Non-pigmented ciliary epithelial cell (primary cell): ENCODE results near the gene PPP1R9A.
"Not testable (repeated sequence)": the region's sequence is repeated elsewhere in the genome, so short reads cannot be mapped to it uniquely, and the experiment has no call there.

Experiments
- DNase-seq: peaks from one replicate; pipeline ENCODE4 v3.0.0-alpha.2; 2010; ENCODE audit warnings: low read depth

PPP1R9A gene

DNA sequence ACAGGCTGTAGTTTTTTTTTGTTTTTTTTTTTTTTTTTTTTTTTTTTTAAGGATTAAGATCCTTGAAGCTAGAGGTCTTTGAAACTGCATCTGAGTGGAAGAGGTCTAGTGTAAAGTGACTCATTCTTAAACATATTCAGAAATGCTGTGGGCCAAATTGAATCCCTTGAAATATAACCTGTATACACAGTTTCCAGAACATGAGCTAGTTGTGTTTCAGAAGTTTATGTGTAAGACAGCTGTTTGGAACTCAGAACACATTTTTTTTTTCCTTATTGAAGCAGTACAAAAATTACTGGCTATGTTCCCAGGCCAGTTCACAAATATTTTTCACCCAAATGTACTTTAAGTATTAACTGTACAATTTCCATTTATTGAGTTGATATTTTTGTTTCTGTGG is 67.9 kb downstream of the PPP1R9A start:
- peak; percentile 26 for DNase-seq

DNA sequence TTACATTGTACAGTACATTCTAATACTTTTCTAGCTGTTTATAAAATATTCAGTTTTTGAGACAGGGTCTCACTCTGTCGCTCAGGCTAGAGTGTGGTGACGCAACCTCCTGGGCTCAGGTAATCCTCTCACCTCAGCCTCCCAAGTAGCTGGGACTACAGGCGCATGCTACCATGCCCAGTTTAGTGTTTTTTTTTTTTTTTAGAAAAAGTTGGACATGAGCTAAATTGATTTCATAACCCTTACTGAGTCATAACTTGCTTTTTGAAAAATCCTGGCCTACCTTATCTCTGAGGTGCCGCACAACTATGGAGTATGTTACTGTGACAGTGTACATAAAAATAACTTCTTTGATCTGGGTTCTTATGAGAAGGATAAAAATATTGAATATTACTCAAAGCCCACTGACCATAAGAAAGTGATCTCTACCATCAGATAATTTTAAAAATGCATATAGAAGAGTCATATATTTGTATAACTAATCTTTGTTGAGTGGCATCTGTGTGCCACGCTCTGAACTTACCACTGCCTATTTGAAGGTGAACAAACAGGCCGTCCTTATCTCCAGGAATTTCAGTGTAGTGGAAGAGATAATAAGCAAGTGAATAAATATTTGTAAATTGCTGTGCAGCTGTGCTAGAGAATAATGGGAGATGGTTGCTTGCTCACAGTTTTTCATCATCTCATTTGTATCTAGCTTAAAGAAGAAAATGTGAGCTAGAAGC is 73.2 kb downstream of the PPP1R9A start:
- no peak for DNase-seq

DNA sequence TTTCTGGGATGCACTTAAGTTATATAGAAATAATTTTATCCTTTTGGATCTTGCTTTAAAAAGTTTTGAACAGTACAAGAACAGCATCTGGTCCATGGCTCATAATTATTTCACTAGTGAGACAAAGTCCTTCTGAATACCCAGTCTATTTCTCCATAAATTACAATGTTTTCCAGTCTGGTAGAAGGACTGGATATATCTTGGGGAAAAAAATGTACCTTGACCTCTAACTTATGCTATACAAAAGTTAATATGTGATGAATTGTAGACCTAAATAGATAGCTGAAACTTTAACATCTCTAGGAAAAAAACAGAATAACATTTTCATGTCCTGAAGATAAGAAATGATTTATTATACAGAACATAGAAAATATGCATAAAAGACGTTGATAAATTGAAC is 88.5 kb downstream of the PPP1R9A start:
- DNase-seq = no peak

DNA sequence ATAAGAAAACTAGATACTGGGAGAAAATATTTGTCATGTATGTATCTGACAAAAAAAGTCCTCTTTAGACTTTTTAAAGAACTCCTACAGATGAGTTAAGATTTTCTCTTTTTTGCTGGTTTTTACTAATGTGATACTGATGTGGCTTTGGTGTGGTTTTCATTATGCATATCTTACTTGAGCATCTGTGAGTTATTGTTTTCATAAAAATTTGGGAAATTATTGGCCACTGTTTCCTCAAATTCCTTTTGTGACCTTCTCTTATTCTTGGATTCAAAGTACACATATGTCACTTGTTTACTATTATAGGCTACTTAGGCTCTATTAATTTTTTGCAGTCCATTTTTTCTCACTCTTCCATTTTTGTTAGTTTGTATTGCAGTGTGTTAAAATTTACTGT is 89.0 kb downstream of the PPP1R9A start:
- DNase-seq = no peak

DNA sequence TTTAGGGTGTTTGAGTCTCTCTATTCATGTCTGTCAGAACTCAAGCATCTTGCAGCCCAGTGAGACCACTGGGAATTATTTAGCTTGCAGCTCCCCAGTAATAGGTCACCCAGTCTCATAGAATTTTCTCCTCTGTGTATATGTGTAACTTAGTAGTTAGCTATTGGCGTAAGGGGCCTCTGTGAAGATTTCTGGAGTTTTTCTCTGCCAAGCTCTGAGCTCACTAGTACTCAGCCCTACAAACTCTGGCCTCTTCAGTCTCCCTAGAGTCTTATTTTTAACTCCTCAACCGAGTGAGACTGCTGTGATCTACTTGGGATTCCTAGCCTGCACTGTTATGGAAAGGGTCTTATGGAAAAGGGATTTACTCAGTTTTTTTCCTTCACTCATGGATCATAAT is 90.2 kb downstream of the PPP1R9A start:
- DNase-seq = no peak

DNA sequence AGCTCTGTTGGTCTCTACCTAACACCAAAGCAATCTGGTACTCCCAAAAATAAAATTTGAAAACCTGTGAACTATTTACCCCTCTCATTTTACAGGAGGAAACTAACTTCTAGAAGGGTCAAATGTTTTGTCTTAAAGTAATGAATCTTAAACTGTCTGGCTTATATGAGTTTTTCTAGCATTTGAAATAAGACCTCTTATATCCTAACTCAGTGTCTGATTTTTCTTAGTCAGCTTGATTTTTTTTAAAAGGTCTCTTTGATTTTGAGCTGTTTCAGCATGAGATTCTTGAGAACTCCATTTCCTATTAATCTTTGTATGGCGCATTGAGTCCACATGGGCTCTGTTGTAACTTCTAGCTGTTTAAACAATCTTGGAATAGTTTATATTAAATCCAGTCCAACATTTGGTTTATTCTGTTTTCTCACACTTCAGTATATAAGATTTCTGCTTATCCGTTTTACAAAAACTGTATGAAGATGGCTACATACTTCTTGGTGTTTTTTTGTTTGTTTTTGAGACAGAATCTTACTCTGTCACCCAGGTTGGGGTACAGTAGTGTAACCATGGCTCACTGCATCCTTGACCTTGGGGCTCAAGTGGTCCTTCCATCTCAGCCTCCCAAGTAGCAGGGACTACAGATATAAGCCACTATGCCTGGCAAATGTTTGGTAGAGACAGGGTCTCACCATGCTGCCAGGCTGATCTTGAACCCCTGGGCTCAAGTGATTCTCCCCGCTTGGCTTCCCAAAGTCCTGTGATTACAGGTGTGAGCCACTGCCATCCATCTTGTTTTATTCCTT is 91.1 kb downstream of the PPP1R9A start:
- no peak for DNase-seq

DNA sequence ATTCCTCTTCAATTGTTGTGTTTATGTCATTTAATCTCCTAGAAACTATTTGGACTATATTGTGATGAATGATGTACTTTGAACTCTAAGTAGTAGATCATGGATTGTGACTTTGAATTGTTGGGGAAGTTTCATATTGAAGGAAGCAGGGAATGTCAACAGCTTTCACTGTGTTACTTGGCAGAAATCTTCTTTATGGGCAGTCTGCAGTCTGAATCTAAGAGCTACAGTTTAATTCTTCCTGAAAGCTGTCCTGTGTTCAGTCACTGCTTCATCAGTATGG is 91.6 kb downstream of the PPP1R9A start:
- DNase-seq = no peak

DNA sequence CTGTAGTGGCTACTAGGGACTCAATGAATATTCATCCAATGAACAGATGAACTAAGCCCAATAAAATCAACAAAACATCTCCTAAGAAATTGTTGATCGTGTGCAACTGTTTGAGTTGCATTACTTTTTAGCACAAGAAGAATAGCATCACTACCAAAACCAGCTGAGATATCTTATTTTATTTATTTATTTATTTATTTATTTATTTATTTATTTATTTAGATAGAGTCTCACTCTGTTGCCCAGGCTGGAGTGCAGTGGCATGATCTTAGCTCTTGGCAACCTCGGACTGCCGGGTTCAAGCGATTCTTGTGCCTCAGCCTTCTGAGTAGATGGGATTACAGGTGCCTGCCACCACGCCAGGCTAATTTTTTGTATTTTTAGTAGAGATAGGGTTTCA is 92.2 kb downstream of the PPP1R9A start:
- not testable (repeated sequence) for DNase-seq

DNA sequence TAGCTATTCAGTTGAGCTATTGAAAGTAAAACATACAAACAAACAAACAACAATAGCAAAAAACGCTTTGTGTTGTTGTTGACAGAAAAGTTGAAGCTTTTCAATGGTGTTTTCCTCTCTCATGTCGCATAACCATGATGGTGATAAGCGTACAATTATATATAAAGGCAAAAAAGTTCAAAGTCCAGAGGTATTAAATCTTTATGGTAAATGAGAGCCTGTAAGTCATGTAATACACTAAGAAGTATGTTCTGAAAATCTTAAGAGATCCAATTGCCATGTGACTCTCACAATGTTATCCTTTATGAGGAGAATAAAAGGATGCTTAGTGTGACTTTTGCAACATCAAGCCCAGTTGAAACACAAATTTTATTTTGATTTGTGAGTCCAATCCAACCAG is 93.9 kb downstream of the PPP1R9A start:
- no peak for DNase-seq

DNA sequence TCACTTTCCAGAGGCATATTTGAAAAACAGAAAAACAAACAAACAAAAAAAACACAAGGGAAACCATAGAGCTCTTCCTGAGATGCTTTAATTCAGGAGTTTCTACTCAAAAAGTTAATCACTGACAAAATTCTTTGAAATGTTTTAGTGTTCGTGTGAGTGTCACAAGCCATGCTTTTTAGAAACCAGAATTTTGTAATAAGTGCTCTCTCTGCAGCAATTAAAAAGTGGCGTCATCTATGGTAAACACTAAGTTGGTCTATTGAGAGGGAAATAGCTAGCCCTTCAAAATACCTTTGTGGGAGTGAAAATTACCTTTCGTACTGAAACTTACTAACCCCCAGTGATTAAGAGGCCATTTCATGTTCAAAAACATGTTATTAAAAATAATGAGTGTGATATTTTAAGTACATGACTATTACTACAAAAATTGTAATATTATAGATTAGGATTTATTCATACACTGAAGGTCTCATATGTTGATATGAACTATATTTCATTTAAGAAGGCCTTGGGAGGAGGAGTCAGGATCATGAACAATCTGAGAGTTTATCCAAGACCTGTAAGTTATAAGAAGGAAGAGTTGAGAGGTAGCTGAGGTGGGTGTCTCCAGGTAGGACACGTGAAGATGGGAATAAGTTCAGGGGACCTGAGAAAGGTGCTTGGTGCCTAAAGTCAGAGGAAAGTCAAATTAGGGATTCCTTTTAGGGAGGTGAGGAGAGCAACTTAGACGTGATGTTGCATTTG is 94.6 kb downstream of the PPP1R9A start:
- DNase-seq = no peak

DNA sequence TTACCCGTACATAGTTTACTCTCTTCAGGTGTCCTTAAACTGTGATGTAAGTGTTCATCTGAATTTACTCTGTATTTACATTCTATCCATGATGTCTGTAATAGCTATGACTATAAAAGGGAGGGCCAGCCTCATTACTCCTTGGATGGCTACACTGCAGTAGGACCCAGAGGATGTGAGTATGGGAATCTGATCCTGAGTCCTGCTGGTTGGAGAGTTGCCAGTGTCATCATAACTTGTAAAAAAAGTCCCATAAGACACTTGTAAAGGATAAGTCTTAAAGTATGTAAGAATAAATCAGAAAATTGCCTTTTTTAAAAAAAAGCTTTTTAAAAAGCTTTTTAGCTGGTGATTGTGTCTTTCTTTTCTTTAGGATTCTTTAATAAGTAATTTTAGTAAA is 95.4 kb downstream of the PPP1R9A start:
- DNase-seq = no peak

DNA sequence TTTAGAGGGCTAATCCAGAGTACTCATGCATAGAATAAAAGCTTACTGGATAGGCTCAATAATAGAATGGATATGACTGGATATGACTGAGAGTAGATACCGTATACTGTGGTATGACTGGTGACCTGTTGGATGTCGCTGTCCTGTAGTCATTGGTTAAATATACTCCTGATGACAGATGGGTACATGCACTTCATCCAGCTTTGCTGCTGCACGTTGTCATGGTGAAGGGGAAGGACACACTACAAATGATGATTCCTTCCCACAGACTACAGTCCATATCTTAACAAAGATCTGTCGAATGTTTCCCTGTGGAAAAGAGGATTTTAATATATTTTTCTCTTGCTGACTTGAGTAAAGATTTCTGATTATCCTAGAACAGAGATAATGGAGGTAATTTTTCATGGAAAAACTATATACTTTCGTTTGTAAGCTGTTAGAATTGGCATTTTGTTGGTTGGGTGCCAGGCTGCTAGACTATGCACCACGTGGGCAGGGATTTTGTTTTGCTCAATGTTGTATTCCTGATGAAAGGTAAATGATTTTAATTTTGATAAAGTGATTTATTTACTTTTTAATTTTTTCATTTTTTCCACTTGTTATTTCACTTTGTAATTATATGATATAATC is 97.3 kb downstream of the PPP1R9A start:
- no peak for DNase-seq

DNA sequence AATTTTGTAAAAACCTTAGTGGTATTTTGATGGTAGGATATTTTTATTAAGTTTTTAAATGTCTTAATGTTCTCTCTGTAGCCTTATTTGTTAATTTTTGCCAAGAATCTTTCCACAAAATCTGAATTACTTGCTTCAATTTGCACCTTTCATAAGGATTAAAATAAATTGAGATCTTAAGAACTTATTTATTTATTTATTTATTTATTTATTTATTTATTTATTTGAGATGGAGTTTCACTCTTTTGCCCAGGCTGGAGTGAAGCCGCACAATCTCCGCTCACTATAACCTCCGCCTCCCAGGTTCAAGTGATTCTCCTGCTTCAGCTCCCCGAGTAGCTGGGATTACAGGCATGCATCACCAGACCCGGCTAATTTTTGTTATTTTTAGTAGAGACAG is 98.6 kb downstream of the PPP1R9A start:
- no peak for DNase-seq

DNA sequence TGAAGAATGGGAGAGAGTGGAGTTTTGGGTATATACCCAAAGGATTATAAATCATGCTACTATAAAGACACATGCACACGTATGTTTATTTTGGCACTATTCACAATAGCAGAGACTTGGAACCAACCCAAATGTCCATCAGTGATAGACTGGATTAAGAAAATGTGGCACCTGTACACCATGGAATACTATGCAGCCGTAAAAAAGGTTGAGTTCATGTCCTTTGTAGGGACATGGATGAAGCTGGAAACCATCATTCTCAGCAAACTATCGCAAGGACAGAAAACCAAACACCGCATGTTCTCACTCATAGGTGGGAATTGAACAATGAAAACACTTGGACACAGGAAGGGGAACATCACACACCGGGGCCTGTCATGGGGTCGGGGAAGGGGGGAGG is 101.4 kb downstream of the PPP1R9A start:
- not testable (repeated sequence) for DNase-seq

DNA sequence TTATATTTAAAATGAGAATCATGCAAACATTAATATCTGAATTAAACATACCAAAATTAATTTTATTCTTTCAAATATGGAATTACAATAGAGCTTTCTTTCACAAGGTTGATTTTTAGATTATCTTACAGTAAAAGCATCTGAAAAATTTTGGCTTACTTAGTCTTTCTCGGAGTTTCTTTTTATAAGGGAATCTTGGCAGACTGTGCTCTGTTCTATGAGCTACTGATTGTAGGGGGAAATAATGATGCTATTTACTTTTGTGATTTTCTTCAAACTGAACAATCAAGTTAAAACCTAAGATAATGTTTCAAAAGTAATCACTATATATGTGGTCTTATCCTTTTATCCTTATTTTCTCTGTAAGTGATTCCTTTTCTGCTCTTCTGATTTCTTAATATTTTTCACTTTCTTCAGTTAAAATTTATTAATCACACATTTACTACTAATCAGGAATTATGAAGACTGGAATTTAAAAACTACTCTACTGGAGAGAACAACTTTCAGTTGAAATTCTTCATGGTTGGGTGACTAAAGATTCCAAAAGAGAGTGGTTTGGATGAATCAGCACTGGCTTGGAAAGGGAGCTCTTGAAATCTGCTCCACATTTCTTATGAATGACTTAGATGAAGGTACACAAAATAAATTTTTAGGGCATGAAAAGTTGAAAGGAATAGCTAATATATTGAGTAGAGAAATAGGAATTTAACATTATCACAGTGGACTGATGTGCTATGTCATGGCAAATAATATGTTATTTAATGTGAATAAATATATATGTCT is 103.9 kb downstream of the PPP1R9A start:
- peak; percentile 50 for DNase-seq

DNA sequence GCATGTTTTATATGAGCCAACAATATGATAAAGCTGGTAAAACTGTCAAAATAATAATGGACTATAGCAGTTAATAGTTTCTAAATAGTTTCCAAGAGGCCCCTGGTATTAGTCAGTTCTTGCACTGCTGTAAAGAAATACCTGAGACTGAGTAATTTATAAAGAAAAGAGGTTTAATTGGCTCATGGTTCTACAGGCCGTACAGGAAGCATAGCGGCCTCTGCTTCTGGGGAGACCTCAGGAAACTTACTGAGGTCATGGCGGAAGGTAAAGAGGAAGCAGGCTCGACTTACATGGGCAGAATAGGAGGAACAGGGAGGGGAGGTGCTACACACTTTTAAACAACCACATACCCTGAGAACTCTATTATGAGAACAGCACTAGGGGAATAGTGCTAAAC is 104.6 kb downstream of the PPP1R9A start:
- no peak for DNase-seq

DNA sequence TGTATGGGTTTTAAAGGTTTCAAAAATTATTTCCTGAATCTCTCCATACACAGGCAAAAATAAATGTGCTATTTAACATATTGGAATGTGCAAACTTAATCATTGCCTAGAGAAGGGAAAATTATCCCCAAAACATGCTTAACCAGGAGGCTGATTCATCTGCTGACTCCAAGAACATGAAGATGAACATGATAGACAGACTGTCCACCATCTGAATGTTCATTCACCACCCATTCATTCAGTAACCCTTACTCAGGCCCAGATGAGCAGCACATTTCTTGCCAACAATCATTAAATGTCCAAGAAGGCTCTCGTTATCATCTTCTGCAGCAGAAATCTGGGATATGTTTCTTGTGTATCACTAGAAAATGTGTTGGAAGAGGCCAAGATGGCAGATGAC is 110.6 kb downstream of the PPP1R9A start:
- DNase-seq = no peak

DNA sequence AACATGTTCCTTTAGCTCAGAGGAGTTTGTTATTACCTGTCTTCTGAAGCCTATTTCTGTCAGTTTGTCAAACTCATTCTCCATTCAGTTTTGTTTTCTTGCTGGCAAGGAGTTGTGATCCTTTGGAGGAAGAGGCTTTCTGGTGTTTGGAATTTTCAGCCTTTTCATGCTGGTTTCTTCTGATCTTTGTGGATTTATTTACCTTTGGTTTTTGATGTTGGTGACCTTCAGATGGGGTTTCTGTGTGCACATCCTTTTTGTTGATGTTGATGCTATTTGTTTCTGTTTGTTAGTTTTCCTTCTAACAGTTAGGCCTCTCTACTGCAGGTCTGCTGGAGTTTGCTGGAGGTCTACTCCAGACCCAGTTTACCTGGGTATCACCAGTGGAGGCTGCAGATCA is 118.6 kb downstream of the PPP1R9A start:
- DNase-seq = no peak

DNA sequence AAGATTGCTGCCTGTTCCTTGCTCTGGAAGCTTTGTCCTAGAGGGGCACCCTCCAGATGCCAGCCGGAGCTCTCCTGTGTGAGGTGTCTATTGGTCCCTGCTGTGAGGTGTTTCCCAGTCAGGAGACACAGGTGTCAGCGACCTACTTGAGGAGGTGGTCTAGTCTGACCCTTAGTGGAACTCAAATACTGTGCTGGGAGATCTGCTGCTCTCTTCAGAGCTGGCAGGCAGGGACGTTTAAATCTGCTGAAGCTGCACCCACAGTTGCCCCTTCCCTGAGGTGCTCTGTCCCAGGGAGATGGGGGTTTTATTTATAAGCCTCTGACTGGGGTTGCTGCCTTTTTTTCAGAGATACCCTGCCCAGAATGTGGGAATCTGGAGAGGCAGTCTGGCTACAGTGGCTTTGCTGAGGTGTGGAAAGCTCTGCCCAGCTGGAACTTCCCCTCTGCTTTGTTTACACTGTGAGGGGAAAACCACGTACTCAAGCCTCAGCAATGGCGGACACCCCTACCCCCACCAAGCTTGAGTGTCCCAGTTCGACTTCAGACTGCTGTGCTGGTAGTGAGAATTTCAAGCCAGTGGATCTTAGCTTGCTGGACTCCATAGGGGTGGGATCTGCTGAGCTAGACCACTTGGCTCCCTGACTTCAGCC is 119.2 kb downstream of the PPP1R9A start:
- no peak for DNase-seq

DNA sequence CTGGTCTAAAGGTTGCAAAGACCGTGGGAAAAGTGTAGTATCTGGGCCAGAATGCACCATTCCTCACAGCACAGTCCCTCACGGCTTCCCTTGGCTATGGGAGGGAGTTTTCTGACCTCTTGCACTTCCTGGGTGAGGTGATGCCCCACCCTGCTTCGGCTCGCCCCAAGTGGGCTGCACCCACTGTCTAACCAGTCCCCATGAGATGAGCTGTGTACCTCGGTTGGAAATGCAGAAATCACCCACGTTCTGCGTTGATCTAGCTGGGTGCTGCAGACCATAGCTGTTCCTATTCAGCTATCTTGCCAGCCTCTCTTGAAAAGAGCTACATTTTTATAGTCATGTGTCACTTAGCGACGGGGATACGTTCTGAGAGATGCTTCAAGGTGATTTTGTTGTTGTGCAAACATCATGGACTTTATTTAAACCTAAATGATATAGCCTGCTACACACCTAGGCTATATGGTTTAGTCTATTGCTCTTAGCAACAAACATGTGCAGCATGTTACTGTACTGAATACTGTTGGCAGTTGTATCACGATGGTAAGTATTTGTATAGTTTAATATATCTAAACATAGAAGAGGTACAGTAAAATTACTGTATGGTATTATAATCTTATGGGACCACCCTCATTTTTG is 120.0 kb downstream of the PPP1R9A start:
- DNase-seq = no peak

DNA sequence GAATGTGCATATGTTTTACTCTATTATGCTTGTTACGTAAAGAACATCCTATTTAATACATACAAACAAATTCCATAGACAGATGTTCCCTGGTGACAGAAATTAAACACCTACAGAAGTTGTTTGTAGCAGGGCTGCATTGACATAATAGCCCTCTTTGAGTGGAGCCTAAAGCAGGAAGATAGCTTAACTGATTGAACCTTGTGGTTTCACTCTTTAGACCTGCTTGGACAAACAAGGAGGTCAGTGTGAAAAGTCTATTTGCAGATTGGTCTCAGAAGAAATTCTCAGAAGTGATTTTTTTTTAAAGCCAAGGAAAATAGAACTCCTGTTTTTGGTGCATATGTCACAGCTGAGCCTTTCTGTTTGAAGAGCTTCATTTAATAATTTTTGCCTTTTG is 121.3 kb downstream of the PPP1R9A start:
- DNase-seq = no peak
